Suprapubic skin (tissue), 4 donors: ENCODE data around the gene CYB561D1. TPM values are rescaled to one million over a fixed set of nuclear protein-coding genes. Genes with fewer than 3 reads are reported as not detected.
"Not testable (repeated sequence)": the region's sequence is repeated elsewhere in the genome, so short reads cannot be mapped to it uniquely, and the experiment has no call there.

Experiments used
- DNase-seq, 2 donors: peaks; one replicate each; pipeline ENCODE4 v3.0.0-alpha.2; 2019; ENCODE audit warnings: low spot score in 2 of 2
- H3K27ac ChIP-seq: fragments of 200-600 bp; sonication (generic); one replicate; pipeline ENCODE4 v1.5.1; 2019
- H3K27me3 ChIP-seq: fragments of 200-600 bp; sonication (generic); one replicate; pipeline ENCODE4 v1.5.1; 2019
- H3K36me3 ChIP-seq: fragments of 200-600 bp; sonication (generic); one replicate; pipeline ENCODE4 v1.5.1; 2019
- H3K4me1 ChIP-seq: fragments of 200-600 bp; sonication (generic); one replicate; pipeline ENCODE4 v1.5.1; 2019
- H3K4me3 ChIP-seq: fragments of 200-600 bp; sonication (generic); one replicate; pipeline ENCODE4 v1.5.1; 2019; ENCODE audit warnings: mild to moderate bottlenecking
- H3K9me3 ChIP-seq: fragments of 200-600 bp; sonication (generic); one replicate; pipeline ENCODE4 v1.5.1; 2019
- EP300 ChIP-seq: sonication (generic); formaldehyde crosslinking; IDR thresholded peaks from one replicate; pipeline ENCODE4 v1.6.1; 2017; ENCODE audit warnings: antibody characterized with exemption
- POLR2A ChIP-seq, 2 donors: fragments of 450-650 bp; IDR thresholded peaks; one replicate each; pipeline ENCODE4 v1.6.1; 2017; ENCODE audit warnings: antibody characterized with exemption in 2 of 2, mild to moderate bottlenecking in 2 of 2, moderate library complexity in 2 of 2
- POLR2AphosphoS5 ChIP-seq, 3 donors: sonication (generic); formaldehyde crosslinking; IDR thresholded peaks; one replicate each; pipeline ENCODE4 v1.6.1; 2017; ENCODE audit warnings: antibody characterized with exemption in 3 of 3
- WGBS: methylation state at CpG from one replicate; pipeline ENCODE4 v1.1.5; 2018; 5-methylcytosine and 5-hydroxymethylcytosine counted together
- total RNA-seq, 4 donors: library from RNA; depleted of rRNA; stranded (reverse); fragments of >200 nt; gene quantifications; one replicate each; pipeline ENCODE4 v1.1.0, GENCODE V29; 2016
- TF ChIP-seq, protein P1 (sequence below), 2 donors: fragments of 200-600 bp in 1 of 2; fragments of 450-650 bp in 1 of 2; sonication (generic) in 1 of 2; IDR thresholded peaks; one replicate each; pipeline ENCODE4 v1.5.1; 2016 to 2019; ENCODE audit warnings: antibody characterized with exemption in 2 of 2, mild to moderate bottlenecking in 1 of 2, moderate library complexity in 1 of 2

The CYB561D1 gene
- total RNA-seq, 4 donors from 2014 or later: 12.3 to 27.4 (median 24.7) TPM

DNA sequence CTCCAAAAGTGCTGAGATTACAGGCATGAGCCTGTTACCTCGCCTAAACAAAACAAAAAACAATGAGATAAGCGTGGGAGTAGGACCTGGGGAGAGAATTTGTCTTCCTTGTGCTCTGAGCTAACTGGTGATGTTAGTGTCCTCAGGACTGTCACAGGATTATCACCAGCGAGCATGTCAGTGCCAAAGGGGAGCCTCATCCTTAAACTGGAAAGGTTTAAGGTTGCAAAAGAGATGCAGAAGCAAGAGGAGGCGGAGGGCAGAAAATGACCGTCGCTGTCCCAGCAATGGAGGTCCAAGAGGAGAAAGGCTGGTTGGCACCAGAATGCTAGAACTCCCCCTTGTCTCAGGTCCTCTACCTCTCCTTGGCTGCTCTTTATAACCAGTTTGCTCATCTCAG is 23.6 kb upstream of the CYB561D1 start:
- H3K4me1 ChIP-seq: peaks cover 11% of the 10 kb centered on the region
- no peak overlapping the region for H3K27ac ChIP-seq
- H3K36me3 ChIP-seq: no peaks in the 10 kb centered on the region
- peaks cover 57% of the 10 kb centered on the region for H3K27me3 ChIP-seq
- DNase-seq: no peak
- H3K9me3 ChIP-seq: no peaks in the 10 kb centered on the region
- WGBS: 70% methylated on average over 6 of the region's 6 CpGs
- TF ChIP-seq EP300 (no peak), POLR2A (IDR thresholded peaks at IDR 0.05) (no peak)
- TF ChIP-seq, protein P1, sequence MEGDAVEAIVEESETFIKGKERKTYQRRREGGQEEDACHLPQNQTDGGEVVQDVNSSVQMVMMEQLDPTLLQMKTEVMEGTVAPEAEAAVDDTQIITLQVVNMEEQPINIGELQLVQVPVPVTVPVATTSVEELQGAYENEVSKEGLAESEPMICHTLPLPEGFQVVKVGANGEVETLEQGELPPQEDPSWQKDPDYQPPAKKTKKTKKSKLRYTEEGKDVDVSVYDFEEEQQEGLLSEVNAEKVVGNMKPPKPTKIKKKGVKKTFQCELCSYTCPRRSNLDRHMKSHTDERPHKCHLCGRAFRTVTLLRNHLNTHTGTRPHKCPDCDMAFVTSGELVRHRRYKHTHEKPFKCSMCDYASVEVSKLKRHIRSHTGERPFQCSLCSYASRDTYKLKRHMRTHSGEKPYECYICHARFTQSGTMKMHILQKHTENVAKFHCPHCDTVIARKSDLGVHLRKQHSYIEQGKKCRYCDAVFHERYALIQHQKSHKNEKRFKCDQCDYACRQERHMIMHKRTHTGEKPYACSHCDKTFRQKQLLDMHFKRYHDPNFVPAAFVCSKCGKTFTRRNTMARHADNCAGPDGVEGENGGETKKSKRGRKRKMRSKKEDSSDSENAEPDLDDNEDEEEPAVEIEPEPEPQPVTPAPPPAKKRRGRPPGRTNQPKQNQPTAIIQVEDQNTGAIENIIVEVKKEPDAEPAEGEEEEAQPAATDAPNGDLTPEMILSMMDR (IDR thresholded peaks at IDR 0.05): no peak
- H3K4me3 ChIP-seq: no peak overlapping the region

DNA sequence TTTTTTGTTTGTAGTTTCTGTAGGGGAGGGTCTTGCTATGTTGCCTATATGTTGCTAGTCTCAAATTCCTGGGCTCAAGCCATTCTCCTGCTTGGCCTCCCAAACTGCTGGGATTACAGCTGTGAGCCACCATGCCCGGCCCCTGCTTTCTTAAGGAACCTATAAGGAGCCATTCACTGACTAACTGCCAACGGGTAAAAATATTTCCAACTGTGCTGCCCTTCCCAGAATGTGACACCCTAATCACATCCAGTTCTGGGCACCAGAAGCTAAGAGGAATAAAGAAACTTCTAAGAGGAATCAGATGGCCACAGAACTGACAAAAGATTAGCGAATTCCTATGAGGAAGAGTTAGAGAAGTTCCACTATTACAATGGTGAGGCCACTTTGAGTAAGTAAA is 21.1 kb upstream of the CYB561D1 start:
- 46% methylated on average over 3 of the region's 3 CpGs for WGBS
- H3K27ac ChIP-seq: no peak overlapping the region
- DNase-seq: no peak
- no peaks in the 10 kb centered on the region for H3K36me3 ChIP-seq
- no peaks in the 10 kb centered on the region for H3K9me3 ChIP-seq
- TF ChIP-seq POLR2AphosphoS5 (IDR thresholded peaks at IDR 0.05): no peak
- no peak for TF ChIP-seq POLR2A (IDR thresholded peaks at IDR 0.05)
- TF ChIP-seq, protein P1 (IDR thresholded peaks at IDR 0.05): no peak
- no peak for TF ChIP-seq EP300
- peaks cover 44% of the 10 kb centered on the region for H3K27me3 ChIP-seq
- H3K4me1 ChIP-seq: no peaks in the 10 kb centered on the region
- no peak overlapping the region for H3K4me3 ChIP-seq

DNA sequence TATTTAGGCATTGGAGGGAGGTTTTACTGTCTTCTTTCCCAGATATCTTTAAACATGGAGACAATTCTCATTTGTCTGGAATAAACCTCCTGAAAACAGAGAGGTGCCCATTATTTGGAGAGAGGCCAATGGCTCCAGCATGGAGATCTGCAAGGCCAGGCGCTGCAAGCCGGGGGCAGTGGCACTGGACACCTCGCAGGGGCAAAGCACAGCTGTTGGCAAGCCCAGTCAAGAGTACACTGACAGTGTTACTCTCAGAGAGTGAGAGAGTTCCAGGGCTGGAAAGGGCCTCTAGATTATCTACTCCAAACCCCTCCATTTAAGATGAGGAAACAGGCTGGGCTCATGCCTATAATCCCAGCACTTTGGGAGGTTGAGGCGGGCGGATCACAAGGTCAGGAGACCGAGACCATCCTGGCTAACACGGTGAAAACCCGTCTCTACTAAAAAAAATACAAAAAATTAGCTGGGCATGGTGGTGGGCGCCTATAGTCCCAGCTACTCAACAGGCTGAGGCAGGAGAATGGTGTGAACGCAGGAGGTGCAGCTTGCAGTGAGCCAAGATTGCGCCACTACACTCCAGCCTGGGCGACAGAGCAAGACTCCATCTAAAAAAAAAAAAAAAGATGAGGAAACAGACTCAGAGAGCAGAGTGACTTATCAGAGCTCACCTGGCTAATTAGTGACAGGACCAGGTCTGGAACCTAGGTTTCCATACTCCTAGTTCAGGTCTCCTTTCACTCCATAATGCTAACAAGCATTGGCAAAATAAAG is 20.4 kb upstream of the CYB561D1 start:
- H3K4me3 ChIP-seq, H3K4me1 ChIP-seq, H3K36me3 ChIP-seq, H3K9me3 ChIP-seq, DNase-seq, H3K27ac ChIP-seq: not testable (repeated sequence)
- H3K27me3 ChIP-seq: peaks cover 43% of the 10 kb centered on the region
- WGBS: 82% methylated on average over 12 of the region's 12 CpGs

DNA sequence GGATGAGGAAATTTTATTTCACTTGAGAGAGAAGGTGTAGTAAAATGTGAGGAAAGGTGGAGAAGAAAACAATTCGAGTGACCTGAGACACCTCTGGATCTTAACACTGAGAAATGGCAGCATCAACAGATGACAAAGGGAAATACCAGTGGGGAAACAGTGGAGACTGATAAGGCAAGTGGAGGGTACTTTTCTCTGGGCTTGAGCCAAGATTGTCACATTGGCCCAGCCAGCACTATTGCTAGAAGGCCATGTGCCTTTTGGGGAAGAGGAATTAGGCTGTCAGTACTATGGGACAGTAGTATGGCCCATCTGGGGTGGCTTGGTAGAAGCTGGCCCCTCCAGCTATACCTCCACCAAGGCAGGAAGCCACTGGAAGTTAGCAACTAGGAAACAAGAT is 19.2 kb upstream of the CYB561D1 start:
- no peak overlapping the region for H3K27ac ChIP-seq
- H3K4me1 ChIP-seq: no peaks in the 10 kb centered on the region
- H3K36me3 ChIP-seq: no peaks in the 10 kb centered on the region
- no peak overlapping the region for H3K4me3 ChIP-seq
- TF ChIP-seq EP300 (no peak), POLR2AphosphoS5 (IDR thresholded peaks at IDR 0.05) (no peak), POLR2A (IDR thresholded peaks at IDR 0.05) (no peak)
- TF ChIP-seq, protein P1 (IDR thresholded peaks at IDR 0.05): no peak
- no peaks in the 10 kb centered on the region for H3K9me3 ChIP-seq
- no peak for DNase-seq
- 91% methylated on average over 1 of the region's 1 CpG for WGBS
- peaks cover 36% of the 10 kb centered on the region for H3K27me3 ChIP-seq

DNA sequence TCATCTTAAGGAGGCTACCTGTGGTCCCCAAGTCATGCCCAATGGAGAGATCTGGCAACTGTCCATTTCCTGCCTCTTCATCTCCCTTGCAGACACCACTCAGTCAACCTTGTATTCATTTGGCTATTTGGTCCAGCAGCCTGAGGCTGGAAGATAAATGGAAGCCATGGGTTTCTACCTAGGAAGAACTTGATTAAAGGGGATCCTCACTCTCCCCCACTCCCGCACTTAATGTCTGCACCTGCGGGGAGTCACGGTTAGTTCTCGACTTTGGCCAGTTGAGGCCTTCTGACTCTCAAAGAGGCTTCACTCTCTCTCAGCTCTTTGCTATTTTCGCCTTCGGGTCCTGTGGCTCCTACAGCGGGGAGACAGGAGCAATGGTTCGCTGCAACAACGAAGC is 18.6 kb upstream of the CYB561D1 start:
- peaks cover 32% of the 10 kb centered on the region for H3K27me3 ChIP-seq
- TF ChIP-seq, protein P1 (IDR thresholded peaks at IDR 0.05): no peak
- TF ChIP-seq POLR2AphosphoS5 (IDR thresholded peaks at IDR 0.05) (no peak), POLR2A (IDR thresholded peaks at IDR 0.05) (no peak), EP300 (no peak)
- H3K4me1 ChIP-seq: no peaks in the 10 kb centered on the region
- no peak for DNase-seq
- H3K4me3 ChIP-seq: no peak overlapping the region
- 85% methylated on average over 9 of the region's 9 CpGs for WGBS
- H3K36me3 ChIP-seq: no peaks in the 10 kb centered on the region
- H3K9me3 ChIP-seq: no peaks in the 10 kb centered on the region
- no peak overlapping the region for H3K27ac ChIP-seq

DNA sequence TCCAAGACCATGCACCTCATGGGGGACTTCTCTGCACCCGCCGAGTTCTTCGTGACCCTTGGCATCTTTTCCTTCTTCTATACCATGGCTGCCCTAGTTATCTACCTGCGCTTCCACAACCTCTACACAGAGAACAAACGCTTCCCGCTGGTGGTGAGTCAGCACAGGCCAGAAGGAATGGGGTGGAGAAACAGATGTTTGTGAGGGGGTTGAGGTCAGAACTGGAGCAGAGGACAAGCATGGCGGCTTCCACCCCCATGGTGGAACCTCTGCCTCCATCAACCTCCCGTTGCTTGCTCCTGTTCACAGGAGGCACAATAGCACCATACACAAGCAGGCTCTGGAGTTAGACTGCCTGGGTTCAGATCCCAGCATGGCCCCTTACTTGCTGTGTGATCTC is 17.1 kb upstream of the CYB561D1 start:
- 89% methylated on average over 8 of the region's 8 CpGs for WGBS
- Histone ChIP-seq H3K4me1 (no peaks in the 10 kb centered on the region), H3K36me3 (no peaks in the 10 kb centered on the region), H3K9me3 (no peaks in the 10 kb centered on the region), H3K27ac (no peak overlapping the region), H3K27me3 (peaks cover 17% of the 10 kb centered on the region), H3K4me3 (no peak overlapping the region)
- DNase-seq: no peak
- TF ChIP-seq, protein P1 (IDR thresholded peaks at IDR 0.05): no peak
- TF ChIP-seq POLR2AphosphoS5 (IDR thresholded peaks at IDR 0.05) (no peak), EP300 (no peak), POLR2A (IDR thresholded peaks at IDR 0.05) (no peak)
